Caco-2 (cell line): Measurements from ENCODE around the gene TMEM266. TPM values are rescaled to one million over a fixed set of nuclear protein-coding genes. Genes with fewer than 3 reads are reported as not detected.

Source experiments
- BruUV-seq: library from RNA; stranded (reverse); fragments of 400-500 nt; replicated peaks from 2 replicates; lab custom pipeline; 2021; lab: Mats Ljungman, UMichigan
- CTCF ChIA-PET: fragments of 300-600 bp; sonication (Branson Sonifier 250); formaldehyde crosslinking; loops from one replicate; lab custom pipeline; 2022; ENCODE audit warnings: antibody characterized with exemption; lab: Charles Lee
- POLR2A ChIA-PET: fragments of 300-600 bp; sonication (Branson Sonifier 250); formaldehyde crosslinking; loops from one replicate; lab custom pipeline; 2022; ENCODE audit warnings: antibody characterized with exemption; lab: Charles Lee
- DNase-seq, 2 experiments: peaks; one replicate each; pipeline versions ENCODE4 v3.0.0 to v3.0.0-alpha.2; 2020 to 2022
- H3K27me3 ChIP-seq: replicated peaks from 2 replicates; pipeline ENCODE4 v1.6.0; 2011; ENCODE audit warnings: low read length; ENCODE audit not compliant: control insufficient read depth, insufficient read depth
- H3K36me3 ChIP-seq: 2 replicates; pipeline ENCODE4 v1.5.1; 2011; ENCODE audit warnings: low read length; ENCODE audit not compliant: control insufficient read depth, insufficient read depth
- H3K4me1 ChIP-seq: fragments of 250-450 bp; sonication (Bioruptor Pico); 2 replicates; pipeline ENCODE4 v1.5.1; 2020; ENCODE audit warnings: mild to moderate bottlenecking
- H3K4me3 ChIP-seq: 2 replicates; pipeline ENCODE4 v1.5.1; 2011; ENCODE audit warnings: low read depth, mild to moderate bottlenecking, control low read depth, low read length
- H3K9me3 ChIP-seq: fragments of 250-450 bp; sonication (Bioruptor Pico); 2 replicates; pipeline ENCODE4 v1.5.1; 2020; ENCODE audit warnings: mild to moderate bottlenecking, moderate library complexity
- H3K27ac Mint-ChIP-seq: one replicate; pipeline ENCODE4 v1.8.0; 2022; ENCODE audit warnings: mixed read lengths; ENCODE audit not compliant: unreplicated experiment
- H3K27me3 Mint-ChIP-seq: one replicate; pipeline ENCODE4 v1.8.0; 2022; ENCODE audit warnings: mixed read lengths; ENCODE audit not compliant: insufficient read depth, unreplicated experiment
- H3K36me3 Mint-ChIP-seq: one replicate; pipeline ENCODE4 v1.8.0; 2022; ENCODE audit warnings: mild to moderate bottlenecking, mixed read lengths; ENCODE audit not compliant: insufficient read depth, unreplicated experiment
- H3K4me1 Mint-ChIP-seq: one replicate; pipeline ENCODE4 v1.8.0; 2022; ENCODE audit warnings: low read depth, mixed read lengths; ENCODE audit not compliant: unreplicated experiment
- H3K4me3 Mint-ChIP-seq: one replicate; pipeline ENCODE4 v1.8.0; 2022; ENCODE audit warnings: mild to moderate bottlenecking, moderate library complexity, mixed read lengths; ENCODE audit not compliant: unreplicated experiment
- H3K9me3 Mint-ChIP-seq: one replicate; pipeline ENCODE4 v1.8.0; 2022; ENCODE audit warnings: mixed read lengths; ENCODE audit not compliant: unreplicated experiment
- CTCF ChIP-seq, 2 experiments: fragments of 200-600 bp in 1 of 2; IDR thresholded peaks; 1 replicate in 1 of 2; 2 replicates in 1 of 2; pipeline versions ENCODE4 v1.5.1 to v1.8.0; 2011 to 2022; ENCODE audit warnings: antibody characterized with exemption in 1 of 2, control low read depth in 1 of 2, inconsistent platforms in 1 of 2, low read depth in 1 of 2, low read length in 1 of 2, mild to moderate bottlenecking in 1 of 2, moderate library complexity in 1 of 2; ENCODE audit not compliant: insufficient read depth in 1 of 2, severe bottlenecking in 1 of 2, unreplicated experiment in 1 of 2
- intact Hi-C: fragments of 100-400 bp; cut with micrococcal nuclease; formaldehyde crosslinking; loops from one replicate; pipeline ENCODE4 v1.10.0; 2022; ENCODE audit not compliant: unreplicated experiment
- total RNA-seq: library from RNA; stranded (reverse); gene quantifications from 2 replicates; pipeline ENCODE4 v1.2.3, GENCODE V29; 2022

TMEM266 gene
- total RNA-seq, 1 experiment from 2014 or later = 0.27 TPM

- no peaks in the 10 kb centered on the region for H3K9me3 Mint-ChIP-seq
- intact Hi-C loops = no loop called here
- H3K4me3 ChIP-seq = no peak overlapping the region
- no peak for TF ChIP-seq CTCF (IDR thresholded peaks at IDR 0.05; ENCODE audit: insufficient read depth in 1 of 2, low read depth in 1 of 2, low read length in 1 of 2, severe bottlenecking in 1 of 2, unreplicated experiment in 1 of 2)
- peak in 1 of 2 experiments; percentile 13 for DNase-seq
- H3K4me1 Mint-ChIP-seq = peaks cover 29% of the 10 kb centered on the region
- peaks cover 24% of the 10 kb centered on the region for H3K4me1 ChIP-seq
- ChIA-PET POLR2A (no interaction called here), CTCF (no interaction called here)
- H3K36me3 ChIP-seq = no peaks in the 10 kb centered on the region; the same call in 1 of the 2 replicates
- H3K27me3 Mint-ChIP-seq = no peaks in the 10 kb centered on the region
- peak overlapping the region; percentile 63 for H3K27ac Mint-ChIP-seq
- no peak overlapping the region for H3K4me3 Mint-ChIP-seq
- no peaks in the 10 kb centered on the region for H3K27me3 ChIP-seq
- H3K9me3 ChIP-seq = no peaks in the 10 kb centered on the region
- peaks cover 6% of the 10 kb centered on the region for H3K36me3 Mint-ChIP-seq
- no TSS peak for BruUV-seq
Observed at GRCh38 chr15:76252249-76252648, 192.5 kb downstream of the TMEM266 start.

- no TSS peak for BruUV-seq
- H3K9me3 ChIP-seq = no peaks in the 10 kb centered on the region
- no peak overlapping the region for H3K4me3 ChIP-seq
- no peak for DNase-seq
- no peaks in the 10 kb centered on the region; the same call in 1 of the 2 replicates for H3K36me3 ChIP-seq
- H3K27ac Mint-ChIP-seq = no peak overlapping the region
- H3K9me3 Mint-ChIP-seq = no peaks in the 10 kb centered on the region
- H3K4me1 ChIP-seq = peaks cover 24% of the 10 kb centered on the region
- ChIA-PET CTCF (no interaction called here), POLR2A (no interaction called here)
- H3K4me1 Mint-ChIP-seq = peaks cover 29% of the 10 kb centered on the region
- H3K27me3 ChIP-seq = no peaks in the 10 kb centered on the region
- no peak overlapping the region for H3K4me3 Mint-ChIP-seq
- H3K36me3 Mint-ChIP-seq = peaks cover 7% of the 10 kb centered on the region
- TF ChIP-seq CTCF (IDR thresholded peaks at IDR 0.05; ENCODE audit: insufficient read depth in 1 of 2, low read depth in 1 of 2, low read length in 1 of 2, severe bottlenecking in 1 of 2, unreplicated experiment in 1 of 2) = no peak
- intact Hi-C loops = no loop called here
- H3K27me3 Mint-ChIP-seq = no peaks in the 10 kb centered on the region
Observed at GRCh38 chr15:76253691-76254473, 194.1 kb downstream of the TMEM266 start.

Other genes with a start within 250 kb of the TMEM266 start
- 40.5 and 41.9 TPM in 2 replicates for gene UBE2Q2, start 216.5 kb upstream of the TMEM266 start, total RNA-seq
- 43.9 and 47.7 TPM in 2 replicates for gene FBXO22, start 156.1 kb upstream of the TMEM266 start, total RNA-seq
- gene NRG4, start 47.6 kb upstream of the TMEM266 start, total RNA-seq = 0.95 and 2.5 TPM in 2 replicates